SK-N-SH (cell line): ENCODE data around the gene ZNF239. TPM values are rescaled to one million over a fixed set of nuclear protein-coding genes. Genes with fewer than 3 reads are reported as not detected.

Experiments
- CTCF ChIA-PET: fragments of 300-600, 350-600 bp; formaldehyde crosslinking; extraction: SDS; loops from one replicate; lab custom pipeline; 2021; lab: Yijun Ruan, JAX
- POLR2A ChIA-PET: fragments of 350-600 bp; sonication (Branson Sonifier 250); formaldehyde crosslinking; extraction: SDS; loops from one replicate; lab custom pipeline; 2020; ENCODE audit warnings: antibody characterized with exemption, inconsistent platforms; lab: Yijun Ruan, JAX
- DNase-seq: peaks from one replicate; pipeline ENCODE4 v3.0.0; 2012
- H2AFZ ChIP-seq: fragments of 200-600 bp; sonication (generic); 2 replicates; pipeline ENCODE4 v1.8.1; 2016; ENCODE audit warnings: antibody characterized with exemption, mild to moderate bottlenecking, low read depth
- H3F3A ChIP-seq: fragments of 200-600 bp; sonication (generic); replicated peaks from 2 replicates; pipeline ENCODE3; 2016; ENCODE audit warnings: antibody characterized with exemption, mild to moderate bottlenecking; ENCODE audit not compliant: insufficient read depth
- H3K27ac ChIP-seq, 2 experiments: fragments of 200-500 bp in 1 of 2; fragments of 200-600 bp in 1 of 2; sonication (Bioruptor generic) in 1 of 2; sonication (generic), shearing (Covaris generic) in 1 of 2; 2 replicates each; pipeline versions ENCODE4 v1.5.1 to v1.6.1; 2014 to 2016; ENCODE audit warnings: low read depth in 2 of 2, inconsistent platforms in 1 of 2, low read length in 1 of 2, mild to moderate bottlenecking in 1 of 2, mixed read lengths in 1 of 2
- H3K27me3 ChIP-seq: fragments of 200-600 bp; sonication (generic), shearing (Covaris generic); 2 replicates; pipeline ENCODE4 v1.6.1; 2016; ENCODE audit warnings: mixed run types; ENCODE audit not compliant: insufficient read depth
- H3K36me3 ChIP-seq, 2 experiments: fragments of 200-500 bp in 1 of 2; fragments of 200-600 bp in 1 of 2; sonication (Bioruptor generic) in 1 of 2; sonication (generic) in 1 of 2; replicated peaks in 1 of 2; 2 replicates each; pipeline versions ENCODE3 to v1.5.1; 2014 to 2016; ENCODE audit warnings: low read length in 1 of 2, mild to moderate bottlenecking in 1 of 2; ENCODE audit not compliant: insufficient read depth in 2 of 2, control insufficient read depth in 1 of 2
- H3K4me1 ChIP-seq, 2 experiments: fragments of 200-500 bp in 1 of 2; fragments of 200-600 bp in 1 of 2; sonication (Bioruptor generic) in 1 of 2; sonication (generic), shearing (Covaris generic) in 1 of 2; 2 replicates each; pipeline versions ENCODE4 v1.5.1 to v1.6.1; 2014 to 2016; ENCODE audit warnings: low read depth in 1 of 2, low read length in 1 of 2, mixed run types in 1 of 2; ENCODE audit not compliant: insufficient read depth in 2 of 2, control insufficient read depth in 1 of 2
- H3K4me2 ChIP-seq: fragments of 200-600 bp; sonication (generic), shearing (Covaris generic); 2 replicates; pipeline ENCODE4 v1.6.1; 2017; ENCODE audit warnings: mixed run types
- H3K4me3 ChIP-seq, 2 experiments: fragments of 200-500 bp in 1 of 2; fragments of 200-600 bp in 1 of 2; sonication (Bioruptor generic) in 1 of 2; sonication (generic), shearing (Covaris generic) in 1 of 2; 2 replicates each; pipeline versions ENCODE4 v1.5.1 to v1.8.1; 2014 to 2016; ENCODE audit warnings: low read depth in 2 of 2, inconsistent platforms in 1 of 2, low read length in 1 of 2, mild to moderate bottlenecking in 1 of 2, mixed read lengths in 1 of 2, moderate library complexity in 1 of 2
- H3K79me2 ChIP-seq: fragments of 200-600 bp; sonication (generic); 2 replicates; pipeline ENCODE4 v1.8.1; 2017; ENCODE audit warnings: mild to moderate bottlenecking; ENCODE audit not compliant: insufficient read depth
- H3K9ac ChIP-seq: fragments of 200-600 bp; sonication (generic); 2 replicates; pipeline ENCODE4 v1.6.1; 2017; ENCODE audit warnings: mixed run types
- H3K9me2 ChIP-seq: fragments of 200-600 bp; sonication (generic); 2 replicates; pipeline ENCODE4 v1.6.1; 2017; ENCODE audit warnings: mixed run types
- H3K9me3 ChIP-seq: fragments of 200-600 bp; sonication (generic); 2 replicates; pipeline ENCODE4 v1.6.1; 2017; ENCODE audit warnings: mixed run types, mild to moderate bottlenecking, moderate library complexity
- H4K20me1 ChIP-seq: fragments of 200-600 bp; sonication (generic); 2 replicates; pipeline ENCODE4 v1.6.1; 2017; ENCODE audit warnings: mild to moderate bottlenecking, mixed run types; ENCODE audit not compliant: insufficient read depth
- GATA2 ChIP-seq: sonication (generic); formaldehyde crosslinking; IDR thresholded peaks from 2 replicates; pipeline ENCODE4 v1.5.0; 2020; ENCODE audit warnings: mild to moderate bottlenecking, missing genetic modification reagents
- MEF2A ChIP-seq: IDR thresholded peaks from 2 replicates; pipeline ENCODE4 v1.4.0; 2012; ENCODE audit warnings: low read depth, borderline replicate concordance
- MXI1 ChIP-seq: IDR thresholded peaks from 2 replicates; pipeline ENCODE4 v1.6.1; 2012; ENCODE audit warnings: mild to moderate bottlenecking, low read depth, low read length, improper control_type of control experiment
- NFIC ChIP-seq: IDR thresholded peaks from 2 replicates; pipeline ENCODE4 v1.4.0; 2012; ENCODE audit warnings: borderline replicate concordance
- POLR2AphosphoS5 ChIP-seq: IDR thresholded peaks from 2 replicates; pipeline ENCODE4 v1.6.1; 2012; ENCODE audit warnings: low read depth, low read length
- RCOR1 ChIP-seq: fragments of 150-350 bp; IDR thresholded peaks from 2 replicates; pipeline ENCODE4 v1.6.1; 2017; ENCODE audit warnings: antibody characterized with exemption, low read length
- REST ChIP-seq: IDR thresholded peaks from 2 replicates; pipeline ENCODE4 v1.6.1; 2012; ENCODE audit warnings: mild to moderate bottlenecking, low read depth, low read length, moderate library complexity
- RXRA ChIP-seq: IDR thresholded peaks from 2 replicates; pipeline ENCODE4 v1.4.0; 2012; ENCODE audit warnings: low read depth, mild to moderate bottlenecking, borderline replicate concordance
- YY1 ChIP-seq: IDR thresholded peaks from 2 replicates; pipeline ENCODE4 v1.4.0; 2012; ENCODE audit warnings: low read depth, mild to moderate bottlenecking
- ZBTB33 ChIP-seq: IDR thresholded peaks from 2 replicates; pipeline ENCODE4 v1.4.0; 2012; ENCODE audit warnings: low read depth, borderline replicate concordance
- WGBS: methylation state at CpG from one replicate; pipeline ENCODE4 v1.1.6; 2017; ENCODE audit warnings: low lambda C conversion rate; 5-methylcytosine and 5-hydroxymethylcytosine counted together
- polyA plus RNA-seq, 3 experiments: library from polyadenylated mRNA; depleted of rRNA; stranded (reverse); fragments of >200 nt; gene quantifications; 2 replicates each; pipeline ENCODE4 v1.2.3, GENCODE V29; 2012
- TF ChIP-seq, protein P1 (sequence below): IDR thresholded peaks from 2 replicates; pipeline ENCODE4 v1.4.0; 2012; ENCODE audit warnings: low read depth, borderline replicate concordance

Gene ZNF239
- polyA plus RNA-seq, 1 of the 3 experiments (the other 2 are of a cell fraction), result 11.4 TPM

DNA sequence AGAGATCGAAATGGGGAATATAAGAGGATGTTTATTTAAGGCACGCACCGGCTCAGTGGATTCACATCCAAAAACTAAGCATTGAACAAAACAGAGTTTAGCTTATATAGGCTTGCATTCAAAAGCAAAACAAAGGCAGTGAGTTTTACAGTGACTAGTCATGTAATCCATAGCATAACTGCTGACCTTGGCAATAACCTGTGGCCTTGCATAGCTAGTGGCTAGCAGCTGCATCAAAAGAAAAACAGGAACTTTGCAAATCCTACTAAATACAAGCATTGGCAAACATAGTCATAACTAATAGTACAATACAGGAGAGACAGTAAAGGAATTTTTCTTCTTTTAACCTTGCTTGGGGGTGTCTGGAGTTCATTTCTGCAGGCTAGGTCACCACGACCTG lies 22.1 kb upstream of the ZNF239 start:
- Histone ChIP-seq H3K27me3 (no peaks in the 10 kb centered on the region), H3K9me3 (no peaks in the 10 kb centered on the region), H2AFZ (no peak overlapping the region), H3K9me2 (no peaks in the 10 kb centered on the region), H3K79me2 (no peaks in the 10 kb centered on the region), H3K27ac (no peak overlapping the region), H3K4me1 (peaks cover 0 to 4% of the 10 kb centered on the region in 2 experiments; a peak in 1 of 4 replicates), H3K9ac (no peak overlapping the region), H3K36me3 (no peaks in the 10 kb centered on the region), H3F3A (no peaks in the 10 kb centered on the region), H3K4me3 (no peak overlapping the region), H4K20me1 (no peaks in the 10 kb centered on the region), H3K4me2 (no peak overlapping the region)
- CTCF ChIA-PET, result no interaction called here
- DNase-seq, result no peak
- POLR2A ChIA-PET, result no interaction called here
- TF ChIP-seq REST, result no peak
- TF ChIP-seq, protein P1, sequence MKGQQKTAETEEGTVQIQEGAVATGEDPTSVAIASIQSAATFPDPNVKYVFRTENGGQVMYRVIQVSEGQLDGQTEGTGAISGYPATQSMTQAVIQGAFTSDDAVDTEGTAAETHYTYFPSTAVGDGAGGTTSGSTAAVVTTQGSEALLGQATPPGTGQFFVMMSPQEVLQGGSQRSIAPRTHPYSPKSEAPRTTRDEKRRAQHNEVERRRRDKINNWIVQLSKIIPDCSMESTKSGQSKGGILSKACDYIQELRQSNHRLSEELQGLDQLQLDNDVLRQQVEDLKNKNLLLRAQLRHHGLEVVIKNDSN, result no peak
- no peak for TF ChIP-seq YY1
- no peak for TF ChIP-seq POLR2AphosphoS5
- no peak for TF ChIP-seq ZBTB33
- TF ChIP-seq GATA2 (CRISPR knock-in tag), result no peak
- no peak for TF ChIP-seq RXRA
- no peak for TF ChIP-seq RCOR1
- TF ChIP-seq MXI1, result no peak
- no peak for TF ChIP-seq MEF2A
- no peak for TF ChIP-seq NFIC
- 77% methylated on average over 4 of the region's 4 CpGs for WGBS
